Measurements from ENCODE around the gene CLCN2. TPM values are rescaled to one million over a fixed set of nuclear protein-coding genes. Genes with fewer than 3 reads are reported as not detected.
A peak's percentile ranks its signal among the peaks of the same experiment; 100 is the strongest.

The CLCN2 gene
- total RNA-seq, 2 experiments from 2014 or later: 4.7 to 4.8 TPM

- DNase-seq: peak; percentile 39
- Mint-ChIP-seq H3K4me1 (ENCODE audit: low read depth) (peaks cover 28% of the 10 kb centered on the region), H3K9me3 (ENCODE audit: insufficient read depth) (no peaks in the 10 kb centered on the region), H3K4me3 (peak overlapping the region; percentile 85), H3K36me3 (ENCODE audit: low read depth) (peaks cover 35% of the 10 kb centered on the region), H3K27ac (peak overlapping the region; percentile 94), H3K27me3 (ENCODE audit: low read depth) (no peaks in the 10 kb centered on the region)
- POLR2A ChIA-PET: interaction anchor here (0.6 to 2.3 kb wide), 6 partner anchors 10 to 47 kb away, joined by 3 to 6 read pairs (median 5); partner anchors contain the start of gene FAM131A
- CTCF ChIA-PET: interaction anchor here (0.9 to 1.3 kb wide), 2 partner anchors 10 to 15 kb away, joined by 3 to 4 read pairs; no protein-coding TSS in a partner anchor
- peak; percentile 2 for ATAC-seq
Observed at GRCh38 chr3:184315543-184315867, 45.9 kb downstream of the CLCN2 start.

- Mint-ChIP-seq H3K27ac (peak overlapping the region; percentile 94), H3K4me3 (peak overlapping the region; percentile 85), H3K9me3 (ENCODE audit: insufficient read depth) (no peaks in the 10 kb centered on the region), H3K4me1 (ENCODE audit: low read depth) (peaks cover 28% of the 10 kb centered on the region), H3K27me3 (ENCODE audit: low read depth) (no peaks in the 10 kb centered on the region), H3K36me3 (ENCODE audit: low read depth) (peaks cover 35% of the 10 kb centered on the region)
- ChIA-PET CTCF (no interaction called here), POLR2A (interaction anchor here (0.6 to 2.3 kb wide), 5 partner anchors 9 to 48 kb away, joined by 3 to 6 read pairs (median 6); partner anchors contain the start of gene FAM131A)
- ATAC-seq (peak; percentile 54), DNase-seq (peak; percentile 69)
Observed at GRCh38 chr3:184314700-184315542, 46.5 kb downstream of the CLCN2 start.

- no peaks in the 10 kb centered on the region for H3K27me3 Mint-ChIP-seq (ENCODE audit: low read depth)
- H3K9me3 Mint-ChIP-seq (ENCODE audit: insufficient read depth): no peaks in the 10 kb centered on the region
- H3K36me3 Mint-ChIP-seq (ENCODE audit: low read depth): peaks cover 33% of the 10 kb centered on the region
- H3K4me3 Mint-ChIP-seq: peak within 1 kb of the TSS; percentile 85
- peak within 1 kb of the TSS; percentile 94 for H3K27ac Mint-ChIP-seq
- DNase-seq: peak; percentile 94
- ChIA-PET POLR2A (no interaction called here), CTCF (no interaction called here)
- peaks cover 25% of the 10 kb centered on the region for H3K4me1 Mint-ChIP-seq (ENCODE audit: low read depth)
- peak; percentile 87 for ATAC-seq
Observed at GRCh38 chr3:184314363-184314699, 47.1 kb downstream of the CLCN2 start, which contains the start of gene EIF4G1. Gene EIF4G1, plus strand, starts transcription at chr3:184314606. Its CDS starts 1,191 bp downstream, at chr3:184315797.

GRCh38 chr3:184311633-184312032, 49.8 kb downstream of the CLCN2 start:
- ChIA-PET POLR2A (no interaction called here), CTCF (interaction anchor here (1.4 kb wide), 1 partner anchor 9 kb away, joined by 6 read pairs; no protein-coding TSS in a partner anchor)
- DNase-seq: no peak
- no peak for ATAC-seq
- H3K27ac Mint-ChIP-seq: no peak overlapping the region
- H3K27me3 Mint-ChIP-seq (ENCODE audit: low read depth): no peaks in the 10 kb centered on the region
- no peak overlapping the region for H3K4me3 Mint-ChIP-seq
- H3K4me1 Mint-ChIP-seq (ENCODE audit: low read depth): peaks cover 5% of the 10 kb centered on the region
- H3K9me3 Mint-ChIP-seq (ENCODE audit: insufficient read depth): no peaks in the 10 kb centered on the region
- peaks cover 38% of the 10 kb centered on the region for H3K36me3 Mint-ChIP-seq (ENCODE audit: low read depth)

- ChIA-PET POLR2A (no interaction called here), CTCF (no interaction called here)
- Mint-ChIP-seq H3K4me1 (ENCODE audit: low read depth) (no peaks in the 10 kb centered on the region), H3K27ac (no peak overlapping the region), H3K36me3 (ENCODE audit: low read depth) (peaks cover 53% of the 10 kb centered on the region), H3K27me3 (ENCODE audit: low read depth) (no peaks in the 10 kb centered on the region), H3K4me3 (no peak overlapping the region), H3K9me3 (ENCODE audit: insufficient read depth) (no peaks in the 10 kb centered on the region)
- DNase-seq (no peak), ATAC-seq (no peak)
Observed at GRCh38 chr3:184308744-184309143, 52.7 kb downstream of the CLCN2 start.

GRCh38 chr3:184307915-184308314, 53.5 kb downstream of the CLCN2 start:
- no peaks in the 10 kb centered on the region for H3K4me1 Mint-ChIP-seq (ENCODE audit: low read depth)
- H3K27me3 Mint-ChIP-seq (ENCODE audit: low read depth): no peaks in the 10 kb centered on the region
- H3K27ac Mint-ChIP-seq: no peak overlapping the region
- H3K9me3 Mint-ChIP-seq (ENCODE audit: insufficient read depth): no peaks in the 10 kb centered on the region
- CTCF ChIA-PET: no interaction called here
- H3K36me3 Mint-ChIP-seq (ENCODE audit: low read depth): peaks cover 61% of the 10 kb centered on the region
- no peak overlapping the region for H3K4me3 Mint-ChIP-seq
- POLR2A ChIA-PET: no interaction called here
- no peak for DNase-seq
- ATAC-seq: no peak

GRCh38 chr3:184306341-184306972, 54.9 kb downstream of the CLCN2 start:
- POLR2A ChIA-PET: interaction anchor here (1.1 kb wide), 1 partner anchor 9 kb away, joined by 6 read pairs; no protein-coding TSS in a partner anchor
- DNase-seq (no peak), ATAC-seq (no peak)
- no peak overlapping the region for H3K27ac Mint-ChIP-seq
- H3K4me1 Mint-ChIP-seq (ENCODE audit: low read depth): peaks cover 3% of the 10 kb centered on the region
- CTCF ChIA-PET: interaction anchor here (0.8 to 1.8 kb wide), 5 partner anchors 9 to 65 kb away, joined by 3 to 6 read pairs (median 4); no protein-coding TSS in a partner anchor
- H3K36me3 Mint-ChIP-seq (ENCODE audit: low read depth): peaks cover 75% of the 10 kb centered on the region
- no peak overlapping the region for H3K4me3 Mint-ChIP-seq
- H3K9me3 Mint-ChIP-seq (ENCODE audit: insufficient read depth): no peaks in the 10 kb centered on the region
- no peaks in the 10 kb centered on the region for H3K27me3 Mint-ChIP-seq (ENCODE audit: low read depth)

GRCh38 chr3:184305577-184305976, 55.8 kb downstream of the CLCN2 start:
- DNase-seq (no peak), ATAC-seq (peak; percentile 59)
- Mint-ChIP-seq H3K9me3 (ENCODE audit: insufficient read depth) (no peaks in the 10 kb centered on the region), H3K4me1 (ENCODE audit: low read depth) (peaks cover 8% of the 10 kb centered on the region), H3K4me3 (no peak overlapping the region), H3K27ac (no peak overlapping the region), H3K36me3 (ENCODE audit: low read depth) (peaks cover 80% of the 10 kb centered on the region), H3K27me3 (ENCODE audit: low read depth) (no peaks in the 10 kb centered on the region)
- CTCF ChIA-PET: interaction anchor here (0.8 to 1.8 kb wide), 5 partner anchors 8 to 66 kb away, joined by 3 to 6 read pairs (median 4); no protein-coding TSS in a partner anchor
- POLR2A ChIA-PET: interaction anchor here (1.1 kb wide), 1 partner anchor 10 kb away, joined by 6 read pairs; no protein-coding TSS in a partner anchor

GRCh38 chr3:184300378-184300720, 61.1 kb downstream of the CLCN2 start:
- CTCF ChIA-PET: interaction anchor here (1.6 kb wide), 1 partner anchor 16 kb away, joined by 4 read pairs; no protein-coding TSS in a partner anchor
- H3K27ac Mint-ChIP-seq: no peak overlapping the region
- POLR2A ChIA-PET: interaction anchor here (1.2 kb wide), 1 partner anchor 15 kb away, joined by 6 read pairs; no protein-coding TSS in a partner anchor
- H3K4me1 Mint-ChIP-seq (ENCODE audit: low read depth): peaks cover 27% of the 10 kb centered on the region
- peaks cover 49% of the 10 kb centered on the region for H3K36me3 Mint-ChIP-seq (ENCODE audit: low read depth)
- no peak for DNase-seq
- peaks cover 3% of the 10 kb centered on the region for H3K27me3 Mint-ChIP-seq (ENCODE audit: low read depth)
- peak overlapping the region; percentile 95 for H3K4me3 Mint-ChIP-seq
- no peak for ATAC-seq
- H3K9me3 Mint-ChIP-seq (ENCODE audit: insufficient read depth): no peaks in the 10 kb centered on the region

GRCh38 chr3:184299488-184300377, 61.7 kb downstream of the CLCN2 start:
- POLR2A ChIA-PET: interaction anchor here (0.9 to 1.1 kb wide), 2 partner anchors 16 to 319 kb away, joined by 3 read pairs; no protein-coding TSS in a partner anchor
- H3K36me3 Mint-ChIP-seq (ENCODE audit: low read depth): peaks cover 46% of the 10 kb centered on the region

More at GRCh38 chr3:184299488-184300377, 61.7 kb downstream of the CLCN2 start:
- Mint-ChIP-seq H3K4me3 (peak overlapping the region; percentile 95), H3K9me3 (ENCODE audit: insufficient read depth) (no peaks in the 10 kb centered on the region), H3K27me3 (ENCODE audit: low read depth) (peaks cover 7% of the 10 kb centered on the region), H3K4me1 (ENCODE audit: low read depth) (peaks cover 27% of the 10 kb centered on the region), H3K27ac (peak overlapping the region; percentile 87)
- DNase-seq (no peak), ATAC-seq (no peak)
- CTCF ChIA-PET: interaction anchor here (1.6 kb wide), 1 partner anchor 16 kb away, joined by 4 read pairs; no protein-coding TSS in a partner anchor
